GM21529 (cell line): ENCODE results near the gene GRM4.

Source experiments
- ATAC-seq: cut with Tn5 transposase; IDR thresholded peaks from one replicate; pipeline ENCODE4 v1.9.1; 2021; ENCODE audit not compliant: unreplicated experiment

GRM4 gene

GRCh38 chr6:33999567-33999966, 146.3 kb downstream of the GRM4 start:
- no peak for ATAC-seq

DNA sequence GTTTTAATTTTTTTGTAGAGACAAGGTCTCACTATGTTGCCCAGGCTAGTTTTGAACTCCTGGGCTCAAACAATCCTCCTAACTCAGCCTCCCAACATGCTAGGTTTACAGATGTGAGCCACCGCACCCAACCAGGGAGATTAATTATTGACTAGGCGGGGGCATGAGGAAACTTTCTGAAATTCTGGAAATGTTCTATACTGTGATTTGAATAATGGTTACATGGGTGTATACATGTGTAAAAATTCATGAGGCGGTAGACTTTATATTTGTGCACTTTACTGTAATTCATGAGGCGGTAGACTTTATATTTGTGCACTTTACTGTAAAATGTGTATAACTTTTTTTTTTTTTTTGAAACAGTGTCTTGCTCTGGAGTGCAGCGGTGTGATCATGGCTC, 147.2 kb downstream of the GRM4 start:
- ATAC-seq, result no peak

GRCh38 chr6:33997265-33997664, 148.6 kb downstream of the GRM4 start:
- ATAC-seq, result no peak

DNA sequence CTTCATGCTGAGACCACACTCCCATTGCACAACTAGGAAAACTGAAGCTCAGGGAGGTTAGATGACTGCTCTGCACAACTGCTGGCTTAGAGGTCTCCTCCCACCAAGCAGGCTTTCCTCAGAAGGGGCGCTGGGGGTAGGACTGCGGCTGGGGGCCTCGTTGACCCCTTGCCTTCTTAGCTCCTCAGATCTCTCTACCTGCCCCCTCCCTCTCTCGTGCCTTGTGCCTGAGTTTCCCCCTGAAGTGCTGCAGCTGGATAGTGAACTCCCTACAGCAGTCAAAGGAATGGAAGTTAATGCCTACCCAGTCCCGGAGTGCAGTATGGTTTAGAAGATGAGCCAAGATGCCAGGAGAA, 149.8 kb downstream of the GRM4 start:
- ATAC-seq, result no peak

DNA sequence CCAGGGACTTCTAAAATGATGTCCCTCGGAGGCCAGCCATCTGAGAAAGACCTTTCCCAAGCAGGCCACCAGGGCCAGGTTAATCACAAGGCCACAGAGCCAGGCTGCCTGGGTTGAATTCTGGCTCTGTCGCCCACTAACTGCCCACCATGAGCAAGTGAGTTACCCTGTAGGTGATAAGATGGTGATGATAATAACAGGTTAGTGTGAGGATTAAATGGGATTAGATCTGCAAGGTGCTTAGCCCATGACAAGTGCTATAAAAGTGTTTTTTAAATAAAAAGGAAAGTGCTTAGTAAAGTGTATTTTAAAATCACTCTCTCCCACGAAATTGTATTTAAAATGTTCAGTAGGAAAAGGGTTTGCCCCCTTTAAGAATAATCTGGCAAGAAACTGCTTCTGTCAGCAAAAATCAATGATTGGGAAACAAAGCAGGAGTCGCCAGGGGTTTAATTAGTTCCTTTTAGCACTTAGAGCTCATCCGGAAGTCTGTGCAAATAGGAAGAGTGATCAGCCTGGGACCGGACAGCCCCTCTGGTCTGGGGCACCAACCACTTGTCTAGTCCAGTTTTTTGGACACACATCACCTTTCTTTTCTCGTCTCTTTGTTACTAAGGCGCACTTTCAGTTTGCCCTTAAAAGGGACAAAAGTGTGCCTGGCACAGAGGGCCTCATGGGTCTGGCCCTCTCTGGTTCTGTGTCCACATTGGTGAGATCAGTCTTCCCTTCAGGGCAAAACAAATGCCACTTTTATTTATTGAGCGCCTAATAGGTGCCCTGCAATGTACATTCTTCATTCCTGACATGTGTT, 150.4 kb downstream of the GRM4 start:
- ATAC-seq, result no peak

GRCh38 chr6:33994472-33995308, 151.2 kb downstream of the GRM4 start:
- ATAC-seq, result no peak

DNA sequence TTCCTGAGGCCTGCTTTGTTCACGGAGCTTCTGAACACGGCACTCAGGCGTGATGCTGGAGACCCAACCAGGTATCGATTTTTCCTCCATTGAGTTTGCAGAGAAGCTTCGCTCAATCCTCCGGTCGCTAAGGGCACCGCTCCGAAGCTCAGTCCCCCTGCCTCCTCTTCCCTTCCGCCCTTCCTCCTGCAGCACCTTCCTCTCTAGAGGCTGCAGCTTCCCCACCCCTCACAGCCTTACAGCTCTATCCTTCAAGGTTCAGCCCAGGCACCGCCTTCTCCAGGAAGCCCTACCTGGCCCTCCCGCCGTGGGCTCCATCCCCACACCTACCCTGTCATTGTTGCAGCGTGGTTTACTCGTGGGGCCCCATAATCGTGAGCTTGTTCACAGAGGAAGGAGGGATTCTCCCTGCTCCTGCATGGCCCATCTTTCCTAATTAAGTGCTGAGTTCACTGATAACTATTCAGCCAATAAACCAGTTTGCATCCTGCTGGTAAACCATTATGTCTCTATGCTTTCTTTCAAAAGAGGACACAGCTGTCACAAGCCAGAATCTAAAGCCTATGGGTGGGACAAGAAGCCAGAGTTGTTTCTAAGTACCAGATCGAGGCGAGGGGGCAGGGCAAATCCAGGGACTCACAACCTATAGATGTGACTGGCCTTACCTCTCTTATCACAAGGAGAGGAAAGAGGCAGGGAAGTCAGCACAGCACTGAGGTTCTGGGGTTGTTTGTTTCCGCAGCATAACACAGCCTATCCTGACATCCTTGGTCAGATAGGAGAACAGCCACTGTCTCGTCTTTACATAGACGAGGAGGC, 152.0 kb downstream of the GRM4 start:
- ATAC-seq, result no peak

- no peak for ATAC-seq
Observed at GRCh38 chr6:33993091-33993490, 152.8 kb downstream of the GRM4 start.

DNA sequence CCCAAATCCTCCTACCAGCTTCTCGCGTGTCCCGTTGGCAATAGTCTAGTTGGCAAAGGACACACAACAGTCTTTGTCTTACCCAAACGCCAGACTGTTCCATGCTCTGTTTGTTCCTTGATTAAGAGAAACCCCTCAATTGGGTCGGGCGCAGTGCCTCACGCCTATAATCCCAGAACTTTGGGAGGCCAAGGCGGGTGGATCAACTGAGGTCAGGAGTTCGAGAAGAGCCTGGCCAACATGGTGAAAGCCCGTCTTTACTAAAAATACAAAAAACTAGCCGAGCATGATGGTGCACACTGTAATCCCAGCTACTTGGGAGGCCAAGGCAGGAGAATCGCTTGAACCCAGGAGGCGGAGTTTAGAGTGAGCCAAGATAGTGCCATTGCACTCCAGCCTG, 153.7 kb downstream of the GRM4 start:
- no peak for ATAC-seq

- ATAC-seq, result no peak
Observed at GRCh38 chr6:33991610-33992009, 154.3 kb downstream of the GRM4 start.

DNA sequence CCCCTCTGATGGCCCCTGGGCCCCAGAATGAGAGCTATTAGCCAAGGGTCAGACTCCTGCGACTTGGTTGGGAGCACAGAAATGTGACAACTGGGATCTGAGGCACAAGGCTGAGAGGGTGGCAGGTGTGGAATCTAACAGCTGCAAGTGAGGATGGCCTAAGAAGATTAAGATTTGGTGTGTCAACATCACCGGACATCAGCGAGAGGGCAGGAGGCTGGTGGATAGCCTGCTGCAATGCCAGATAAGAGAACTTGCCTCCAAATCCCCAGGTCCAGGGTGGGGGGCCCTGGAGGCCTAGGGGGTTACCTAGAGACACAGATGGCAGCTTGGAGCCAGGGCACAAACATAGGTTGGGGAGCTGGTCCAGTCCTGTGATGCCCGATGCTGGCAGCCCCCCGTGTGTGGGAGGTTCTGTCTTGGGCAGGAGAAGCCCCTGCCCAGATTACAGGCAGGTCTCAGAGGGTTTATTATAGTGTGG, 155.8 kb downstream of the GRM4 start:
- ATAC-seq, result no peak

GRCh38 chr6:33989016-33989854, 156.7 kb downstream of the GRM4 start:
- no peak for ATAC-seq

GRCh38 chr6:33988121-33989015, 157.5 kb downstream of the GRM4 start:
- no peak for ATAC-seq

- ATAC-seq, result no peak
Observed at GRCh38 chr6:33987531-33988021, 158.3 kb downstream of the GRM4 start.

GRCh38 chr6:33985947-33986346, 159.9 kb downstream of the GRM4 start:
- ATAC-seq, result no peak

DNA sequence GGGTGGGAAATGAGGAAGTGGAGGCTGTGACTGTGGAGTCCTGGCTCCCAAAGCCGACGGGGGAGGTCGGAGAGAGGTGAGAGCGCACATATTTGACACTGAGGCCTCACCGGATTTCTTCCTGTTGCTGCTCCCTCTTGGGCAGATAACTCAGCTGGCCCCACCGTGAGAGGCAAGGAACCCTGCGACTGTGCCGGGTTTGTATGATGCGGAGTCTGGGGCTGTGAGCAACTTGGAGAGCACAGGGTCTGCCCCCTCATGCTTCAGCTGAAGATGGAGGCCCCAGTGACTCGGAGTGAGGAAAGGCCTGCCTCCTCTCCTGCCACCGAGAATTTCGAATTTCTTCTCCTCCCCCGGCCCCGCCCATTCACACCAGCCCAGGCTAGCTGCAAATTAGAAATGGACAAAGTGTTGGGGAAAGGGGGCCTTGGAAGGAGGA, 160.6 kb downstream of the GRM4 start:
- ATAC-seq, result no peak

DNA sequence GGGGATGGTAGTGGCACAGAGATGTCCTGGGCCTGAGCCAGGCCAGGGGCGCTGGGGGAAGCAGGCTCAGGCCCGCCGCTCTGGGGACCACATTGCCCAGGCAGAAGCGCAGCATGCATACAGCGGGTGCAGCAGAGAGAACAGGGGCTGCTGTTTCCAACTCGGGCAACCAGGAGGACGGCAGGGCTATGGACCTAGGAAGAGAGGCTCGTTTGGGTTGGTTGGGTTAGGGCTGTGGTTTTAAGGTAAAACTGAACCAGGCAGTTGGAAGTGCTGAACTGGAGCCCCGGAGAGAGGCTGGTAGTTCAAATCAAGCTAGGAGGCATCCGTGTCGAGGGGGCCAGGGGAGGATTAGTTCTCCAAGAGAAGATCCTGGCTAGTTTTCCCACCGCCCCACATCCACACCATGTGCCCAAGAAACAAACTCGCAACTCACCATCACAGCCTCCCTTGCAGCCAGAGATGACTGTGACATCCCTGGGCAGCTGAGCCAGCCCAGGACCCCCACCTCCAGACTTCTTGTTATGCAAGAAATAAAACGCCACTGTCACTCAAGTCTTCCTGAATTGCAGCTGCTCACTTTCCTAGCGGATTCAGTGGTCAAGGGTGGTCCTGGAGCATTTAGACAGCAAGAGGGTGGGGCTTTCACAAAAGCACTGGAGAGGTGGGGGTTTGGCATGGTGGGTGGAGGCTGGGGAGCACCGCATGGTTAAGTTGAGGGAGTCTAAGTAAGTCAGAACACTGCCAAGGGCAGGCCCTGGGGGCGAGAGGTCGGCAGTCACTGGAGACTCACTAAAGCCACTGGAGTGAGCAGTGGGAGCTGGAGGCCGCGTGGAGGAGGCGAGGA, 161.2 kb downstream of the GRM4 start:
- ATAC-seq, result no peak

GRCh38 chr6:33983721-33984465, 162.0 kb downstream of the GRM4 start:
- no peak for ATAC-seq
